Right lobe of liver (tissue), 4 donors: Measurements from ENCODE around the gene AATK.

ENCODE experiments used
- CTCF ChIP-seq, 4 donors: fragments of 200-600 bp in 3 of 4; fragments of 450-650 bp in 1 of 4; IDR thresholded peaks; one replicate each; pipeline versions ENCODE4 v1.5.1 to v1.8.0; 2016 to 2022; ENCODE audit warnings: antibody characterized with exemption in 4 of 4, mild to moderate bottlenecking in 2 of 4
- POLR2A ChIP-seq: fragments of 450-650 bp; IDR thresholded peaks from one replicate; pipeline ENCODE4 v1.6.1; 2017; ENCODE audit warnings: antibody characterized with exemption, mild to moderate bottlenecking
- donor health status: DM: no; HTN: no; CAD: no.
- donor health status: DM: no; HTN: no; CAD: no.
- donor health status: DM: no; HTN: yes; CAD: no.

- TF ChIP-seq CTCF (IDR thresholded peaks at IDR 0.05) (no peak), POLR2A (no peak)
These were observed 29.7 kb downstream of the AATK start for GRCh38 chr17:81136366-81136765.
